Measurements from ENCODE around the gene RRM1.
"Not testable (repeated sequence)": the region's sequence is repeated elsewhere in the genome, so short reads cannot be mapped to it uniquely, and the experiment has no call there.

GRCh38 chr11:4130219-4130618, 35.6 kb downstream of the RRM1 start:
- TF ChIP-seq CTCF (IDR thresholded peaks at IDR 0.05); ZFX (IDR thresholded peaks at IDR 0.05; ENCODE audit: borderline replicate concordance): not testable (repeated sequence)
